ENCODE measurements around the gene ZFP92.

DNA sequence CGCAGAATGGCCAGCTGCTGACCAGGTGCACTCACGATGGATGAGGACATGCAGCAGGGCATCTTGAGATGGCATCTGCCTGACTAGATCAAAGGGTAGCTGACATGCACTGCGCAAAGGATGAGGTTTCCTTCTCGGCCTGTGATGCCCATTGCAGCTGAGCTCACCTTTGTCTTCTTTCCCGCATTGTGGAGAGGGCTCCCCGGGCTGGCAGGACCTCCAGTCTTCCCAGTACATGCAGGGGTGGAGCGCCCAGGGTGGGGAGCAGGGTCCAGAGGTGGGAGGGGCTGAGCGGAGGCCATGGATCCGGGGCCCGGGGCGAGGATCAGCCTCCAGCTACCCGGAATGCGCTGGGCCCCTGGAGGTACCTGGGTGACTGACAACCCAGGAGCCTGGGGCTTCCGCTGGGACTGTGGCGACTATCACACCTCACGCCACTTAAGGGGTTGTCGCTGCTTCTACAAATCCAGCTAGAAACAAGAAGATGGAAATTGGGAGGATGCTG lies 22.6 kb downstream of the ZFP92 start:
- TF ChIP-seq EZH2phosphoT487 (IDR thresholded peaks at IDR 0.05; ENCODE audit: low read length) (no peak), EZH2 (optimal IDR thresholded peaks at IDR 0.05; ENCODE audit: low read depth, low read length) (no peak)
- TF ChIP-seq, protein P1, sequence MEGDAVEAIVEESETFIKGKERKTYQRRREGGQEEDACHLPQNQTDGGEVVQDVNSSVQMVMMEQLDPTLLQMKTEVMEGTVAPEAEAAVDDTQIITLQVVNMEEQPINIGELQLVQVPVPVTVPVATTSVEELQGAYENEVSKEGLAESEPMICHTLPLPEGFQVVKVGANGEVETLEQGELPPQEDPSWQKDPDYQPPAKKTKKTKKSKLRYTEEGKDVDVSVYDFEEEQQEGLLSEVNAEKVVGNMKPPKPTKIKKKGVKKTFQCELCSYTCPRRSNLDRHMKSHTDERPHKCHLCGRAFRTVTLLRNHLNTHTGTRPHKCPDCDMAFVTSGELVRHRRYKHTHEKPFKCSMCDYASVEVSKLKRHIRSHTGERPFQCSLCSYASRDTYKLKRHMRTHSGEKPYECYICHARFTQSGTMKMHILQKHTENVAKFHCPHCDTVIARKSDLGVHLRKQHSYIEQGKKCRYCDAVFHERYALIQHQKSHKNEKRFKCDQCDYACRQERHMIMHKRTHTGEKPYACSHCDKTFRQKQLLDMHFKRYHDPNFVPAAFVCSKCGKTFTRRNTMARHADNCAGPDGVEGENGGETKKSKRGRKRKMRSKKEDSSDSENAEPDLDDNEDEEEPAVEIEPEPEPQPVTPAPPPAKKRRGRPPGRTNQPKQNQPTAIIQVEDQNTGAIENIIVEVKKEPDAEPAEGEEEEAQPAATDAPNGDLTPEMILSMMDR (IDR thresholded peaks at IDR 0.05; ENCODE audit: low read length): no peak

All from MM.1S (cell line).